HepG2 (cell line): ENCODE results near the gene CLASRP. TPM values are rescaled to one million over a fixed set of nuclear protein-coding genes. Genes with fewer than 3 reads are reported as not detected.

Experiments
- HOXA3 ChIP-seq: sonication (generic); formaldehyde crosslinking; IDR thresholded peaks from 2 replicates; pipeline ENCODE4 v1.5.0; 2020; ENCODE audit warnings: missing genetic modification reagents
- SNAPC4 ChIP-seq: sonication (generic); formaldehyde crosslinking; IDR thresholded peaks from 2 replicates; pipeline ENCODE4 v1.4.0; 2020; ENCODE audit warnings: mild to moderate bottlenecking, missing genetic modification reagents
- ZFAT ChIP-seq: sonication (generic); formaldehyde crosslinking; conservative IDR thresholded peaks from 2 replicates; pipeline ENCODE4 v1.8.1; 2023; ENCODE audit warnings: missing genetic modification reagents, inconsistent platforms
- polyA plus RNA-seq, 8 experiments: library from polyadenylated mRNA; depleted of rRNA in 3 of 8; stranded (reverse) in 7 of 8; unstranded in 1 of 8; fragments of >200 nt; fragmentation: Illumina TruSeq in 4 of 8; extraction: Trizol in 4 of 8; gene quantifications; 2 replicates each; pipeline versions ENCODE4 v1.2.1 to v1.2.3, GENCODE V29; 2011 to 2016; ENCODE audit warnings: low read depth in 4 of 8, missing spikeins in 1 of 8, mixed read lengths in 1 of 8; ENCODE audit not compliant: insufficient read depth in 1 of 8
- total RNA-seq, 5 experiments: library from RNA; depleted of rRNA; stranded (reverse); fragments of >200 nt; fragmentation: Illumina TruSeq; extraction: Trizol; gene quantifications; 2 replicates each; pipeline ENCODE4 v1.2.3, GENCODE V29; 2016; ENCODE audit warnings: low read depth in 1 of 5
- TF ChIP-seq, protein P1 (sequence below): sonication (generic); formaldehyde crosslinking; IDR thresholded peaks from 2 replicates; pipeline ENCODE4 v1.4.0; 2020; ENCODE audit warnings: missing genetic modification reagents

CLASRP gene
- total and polyA plus RNA-seq, 2 of the 13 experiments (the other 11 are each of a cell fraction or from before 2014, with no cell fraction given), result 32.0 to 51.4 TPM

DNA sequence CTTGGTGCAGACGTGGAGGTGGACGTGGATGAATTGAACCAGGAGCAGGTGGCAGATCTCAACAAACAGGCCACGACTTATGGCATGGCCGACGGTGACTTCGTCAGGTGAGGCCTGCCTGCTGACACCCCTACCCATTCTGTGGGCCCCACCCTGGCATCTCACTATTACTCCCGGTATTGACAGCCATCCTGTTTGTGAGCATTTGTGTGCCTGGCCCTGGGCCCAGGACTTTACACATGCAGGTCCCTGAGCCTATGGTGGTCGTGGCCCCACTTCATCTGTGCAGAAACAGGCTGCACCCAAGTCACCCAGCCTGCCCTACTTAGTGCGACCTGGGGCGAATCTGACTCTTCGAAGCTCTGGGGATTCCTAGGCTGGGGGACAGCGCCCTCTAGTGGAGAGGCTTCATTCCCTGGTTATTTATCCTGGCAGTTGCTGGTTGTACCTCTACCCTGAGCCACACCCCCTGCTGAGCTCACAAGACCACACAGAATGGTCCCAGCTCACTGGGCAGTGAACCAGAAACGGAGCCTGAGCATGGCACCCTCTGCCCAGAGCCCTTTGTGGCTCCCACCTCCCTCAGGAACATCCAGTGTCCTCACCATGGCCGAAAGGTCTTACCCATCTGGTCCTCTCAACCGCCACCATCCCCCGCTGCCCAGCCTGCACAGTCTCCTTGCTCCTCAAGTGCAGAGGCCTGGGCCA lies 20.6 kb downstream of the CLASRP start (continued):
- TF ChIP-seq SNAPC4 (CRISPR knock-in tag), result no peak
- no peak for TF ChIP-seq ZFAT (CRISPR knock-in tag)
- TF ChIP-seq HOXA3, result peak; percentile 10; the same call in 1 of the 2 replicates
- TF ChIP-seq, protein P1, sequence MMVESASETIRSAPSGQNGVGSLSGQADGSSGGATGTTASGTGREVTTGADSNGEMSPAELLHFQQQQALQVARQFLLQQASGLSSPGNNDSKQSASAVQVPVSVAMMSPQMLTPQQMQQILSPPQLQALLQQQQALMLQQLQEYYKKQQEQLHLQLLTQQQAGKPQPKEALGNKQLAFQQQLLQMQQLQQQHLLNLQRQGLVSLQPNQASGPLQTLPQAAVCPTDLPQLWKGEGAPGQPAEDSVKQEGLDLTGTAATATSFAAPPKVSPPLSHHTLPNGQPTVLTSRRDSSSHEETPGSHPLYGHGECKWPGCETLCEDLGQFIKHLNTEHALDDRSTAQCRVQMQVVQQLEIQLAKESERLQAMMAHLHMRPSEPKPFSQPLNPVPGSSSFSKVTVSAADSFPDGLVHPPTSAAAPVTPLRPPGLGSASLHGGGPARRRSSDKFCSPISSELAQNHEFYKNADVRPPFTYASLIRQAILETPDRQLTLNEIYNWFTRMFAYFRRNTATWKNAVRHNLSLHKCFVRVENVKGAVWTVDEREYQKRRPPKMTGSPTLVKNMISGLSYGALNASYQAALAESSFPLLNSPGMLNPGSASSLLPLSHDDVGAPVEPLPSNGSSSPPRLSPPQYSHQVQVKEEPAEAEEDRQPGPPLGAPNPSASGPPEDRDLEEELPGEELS (CRISPR knock-in tag), result peak; percentile 27; the same call in 1 of the 2 replicates
- TF ChIP-seq, all 625 proteins: peak for 46
